Epidermal melanocyte (primary cell): Measurements from ENCODE around the gene TMEM120A.

ENCODE experiments used
- DNase-seq: peaks from one replicate; pipeline ENCODE4 v3.0.0; 2011; ENCODE audit warnings: low spot score; ENCODE audit not compliant: insufficient read length

TMEM120A gene

GRCh38 chr7:75995996-75996395, 1.6 kb upstream of the TMEM120A start:
- no peak for DNase-seq

GRCh38 chr7:75995052-75995471, 667 bp upstream of the TMEM120A start:
- no peak for DNase-seq

DNA sequence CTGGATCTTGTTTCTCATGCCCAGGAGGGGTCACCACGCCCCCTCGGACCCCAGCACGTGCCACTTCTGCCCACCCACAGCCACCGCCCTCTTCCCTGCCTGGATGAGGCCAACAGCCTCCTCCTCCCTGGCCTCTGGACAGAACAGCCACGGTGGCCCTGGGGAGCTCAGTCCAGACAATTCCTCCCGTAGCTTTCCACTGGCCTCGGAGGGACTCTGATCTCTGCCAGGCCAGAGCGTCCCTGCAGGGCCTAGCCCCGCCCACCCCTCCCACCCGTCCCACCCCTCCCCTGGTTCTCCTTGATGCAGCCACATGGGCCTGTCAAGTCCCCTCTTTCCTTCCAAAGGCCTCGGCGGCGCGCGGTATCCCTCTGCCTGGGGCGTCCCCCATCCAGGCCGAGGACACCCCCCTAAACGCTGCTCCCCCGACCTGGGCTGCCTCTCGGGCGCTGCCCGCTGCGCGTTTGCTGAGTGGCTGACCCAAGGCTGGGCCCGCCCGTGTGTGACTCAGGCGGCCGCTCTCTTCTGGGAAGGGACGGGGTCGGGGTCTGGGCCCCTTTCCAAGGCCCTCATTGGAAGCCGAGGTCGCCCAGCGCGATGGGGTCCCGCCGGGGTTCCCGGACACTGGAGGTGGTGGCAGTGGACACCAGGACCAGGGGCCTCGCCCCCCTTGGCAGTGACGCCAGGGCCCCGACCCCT, 557 bp downstream of the TMEM120A start:
- DNase-seq = peak; percentile 89

GRCh38 chr7:75992083-75992755, 2.2 kb downstream of the TMEM120A start:
- no peak for DNase-seq

DNA sequence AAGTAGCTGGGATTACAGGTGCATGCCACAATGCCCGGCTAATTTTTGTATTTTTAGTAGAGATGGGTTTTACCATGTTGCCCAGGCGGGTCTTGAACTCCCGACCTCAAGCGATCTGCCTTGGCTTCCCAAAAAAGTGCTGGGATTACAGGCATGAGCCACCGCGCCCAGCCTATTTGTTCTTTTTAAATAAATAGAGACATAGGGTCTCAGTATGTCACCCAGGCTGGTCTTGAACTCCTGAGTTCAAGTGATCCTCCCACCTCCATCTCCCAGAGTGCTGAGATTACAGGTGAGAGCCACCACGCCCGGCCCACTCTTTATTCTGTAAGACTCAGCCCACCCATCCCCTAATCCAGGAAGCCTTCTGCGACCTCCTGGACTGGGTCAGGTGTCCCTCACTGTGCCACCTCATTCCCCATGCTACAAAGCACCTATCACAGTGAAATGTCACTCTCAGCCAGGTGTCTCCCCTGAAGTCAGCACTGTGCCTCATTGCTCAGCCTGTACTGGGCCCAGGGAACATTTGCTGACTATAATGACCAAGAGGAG, 2.8 kb downstream of the TMEM120A start:
- DNase-seq = no peak

DNA sequence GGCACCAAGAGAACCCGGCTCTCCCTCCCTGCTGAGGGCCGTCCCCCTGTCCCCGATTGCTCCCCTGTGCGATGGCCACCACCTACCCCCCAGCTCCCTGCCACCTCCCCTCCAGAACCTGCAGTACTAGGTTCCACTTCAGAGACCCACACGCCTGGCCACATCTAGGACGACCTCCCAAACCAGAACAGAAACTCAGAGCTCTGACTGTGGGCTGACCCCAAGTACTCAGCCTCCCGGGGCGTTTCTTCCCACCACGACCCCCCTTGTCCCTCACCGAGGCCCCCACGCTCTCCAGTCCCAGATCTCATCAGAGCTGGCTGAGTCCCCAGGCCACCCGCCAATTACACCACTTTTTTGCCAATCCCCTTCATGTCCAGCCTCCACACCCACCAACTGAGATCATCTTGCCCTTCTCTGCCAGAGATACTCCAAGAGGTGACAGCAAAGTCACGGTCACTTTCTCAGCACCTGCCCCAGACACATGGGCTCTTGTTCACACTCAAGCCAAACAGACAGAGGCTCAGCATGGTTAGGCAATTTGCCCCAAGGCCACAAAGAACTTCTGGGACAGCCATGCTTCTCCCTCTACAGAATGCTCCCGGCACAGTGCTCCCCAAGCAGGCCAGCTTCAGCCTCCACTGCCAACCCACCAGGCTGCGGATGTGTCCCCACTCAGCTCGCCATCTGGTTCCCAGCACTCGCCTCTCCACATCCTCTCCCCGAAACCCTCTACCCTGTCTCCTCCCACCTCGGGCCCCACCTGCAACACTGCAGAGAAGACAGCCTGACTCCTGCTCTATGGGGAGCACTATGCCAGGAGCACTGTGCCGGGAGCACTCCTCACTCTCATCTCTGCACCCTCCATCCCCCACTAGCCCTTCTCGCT, 4.7 kb downstream of the TMEM120A start:
- no peak for DNase-seq

DNA sequence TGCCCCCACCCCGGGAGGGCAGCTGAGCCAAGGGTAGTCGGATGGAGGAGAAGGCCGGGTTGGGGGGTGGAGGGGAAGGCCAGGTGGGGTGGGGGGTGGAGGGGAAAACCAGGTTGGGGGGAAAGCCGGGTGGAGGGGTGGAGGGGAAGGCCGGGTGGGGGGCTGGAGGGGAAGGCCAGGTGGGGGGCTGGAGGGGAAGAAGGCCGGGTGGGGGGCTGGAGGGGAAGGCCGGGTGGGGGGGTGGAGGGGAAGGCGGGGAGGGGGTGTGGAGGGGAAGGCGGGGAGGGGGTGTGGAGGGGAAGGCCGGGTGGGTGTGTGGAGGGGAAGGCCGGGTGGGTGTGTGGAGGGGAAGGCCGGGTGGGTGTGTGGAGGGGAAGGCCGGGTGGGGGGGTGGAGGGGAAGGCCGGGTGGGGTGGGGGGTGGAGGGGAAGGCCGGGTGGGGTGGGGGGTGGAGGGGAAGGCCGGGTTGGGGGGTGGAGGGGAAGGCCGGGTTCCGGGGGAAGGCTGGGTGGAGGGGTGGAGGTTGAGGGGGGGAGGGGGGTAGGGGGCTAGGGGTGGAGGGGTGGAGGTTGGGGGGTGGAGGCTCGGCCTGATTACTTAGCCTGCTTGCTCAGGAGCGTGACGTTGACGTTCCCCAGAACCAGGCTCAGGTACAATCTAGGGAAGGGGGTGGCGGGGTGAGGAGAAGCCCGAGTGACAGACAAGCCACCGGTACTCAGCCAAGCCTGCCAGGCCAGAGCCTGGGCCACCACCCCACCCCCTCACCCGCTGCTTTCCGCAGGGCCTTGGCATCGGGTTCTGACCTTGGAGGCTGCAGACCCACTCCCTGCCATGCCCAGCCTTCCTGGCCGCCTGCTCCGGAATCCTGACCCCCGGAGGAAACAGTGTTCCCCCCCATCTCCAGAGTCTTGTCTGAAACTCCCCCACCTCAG, 5.6 kb downstream of the TMEM120A start:
- DNase-seq = no peak

DNA sequence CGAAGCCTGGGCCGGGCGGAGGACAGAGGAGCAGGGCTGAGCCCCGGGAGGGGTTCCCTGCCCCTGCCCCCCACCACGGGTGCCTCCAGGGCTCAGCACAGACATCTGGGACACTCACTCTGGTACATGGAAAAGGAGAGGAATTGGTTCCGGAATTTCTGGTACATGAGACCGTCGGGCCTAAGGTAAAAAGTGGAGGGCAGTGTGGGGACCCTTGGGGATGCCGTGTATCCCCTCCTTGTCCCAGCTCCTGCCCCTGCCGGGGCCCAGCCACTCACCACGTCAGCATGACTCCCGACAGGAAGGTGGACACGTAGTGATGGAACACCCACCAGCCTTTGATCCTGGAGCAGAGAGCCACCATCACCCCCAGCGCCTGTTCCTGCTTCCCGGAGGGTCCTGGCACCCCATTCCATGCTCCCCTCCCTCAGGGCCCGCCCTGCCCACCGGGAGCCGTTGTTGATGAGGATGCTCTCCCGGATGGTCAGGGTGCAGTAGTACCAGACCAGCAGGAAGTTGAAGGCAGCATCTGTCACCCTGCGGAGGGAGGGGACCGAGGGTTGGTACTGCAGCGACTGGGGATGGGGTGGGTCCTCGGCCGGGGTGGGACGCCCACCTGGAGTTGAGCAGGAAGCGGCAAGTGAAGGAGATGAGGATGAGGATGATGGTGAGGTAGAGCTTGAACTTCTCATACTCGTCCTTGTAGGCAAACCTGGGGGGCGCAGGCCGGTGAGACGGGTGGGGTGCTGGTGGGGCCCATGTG, 6.4 kb downstream of the TMEM120A start:
- no peak for DNase-seq

DNA sequence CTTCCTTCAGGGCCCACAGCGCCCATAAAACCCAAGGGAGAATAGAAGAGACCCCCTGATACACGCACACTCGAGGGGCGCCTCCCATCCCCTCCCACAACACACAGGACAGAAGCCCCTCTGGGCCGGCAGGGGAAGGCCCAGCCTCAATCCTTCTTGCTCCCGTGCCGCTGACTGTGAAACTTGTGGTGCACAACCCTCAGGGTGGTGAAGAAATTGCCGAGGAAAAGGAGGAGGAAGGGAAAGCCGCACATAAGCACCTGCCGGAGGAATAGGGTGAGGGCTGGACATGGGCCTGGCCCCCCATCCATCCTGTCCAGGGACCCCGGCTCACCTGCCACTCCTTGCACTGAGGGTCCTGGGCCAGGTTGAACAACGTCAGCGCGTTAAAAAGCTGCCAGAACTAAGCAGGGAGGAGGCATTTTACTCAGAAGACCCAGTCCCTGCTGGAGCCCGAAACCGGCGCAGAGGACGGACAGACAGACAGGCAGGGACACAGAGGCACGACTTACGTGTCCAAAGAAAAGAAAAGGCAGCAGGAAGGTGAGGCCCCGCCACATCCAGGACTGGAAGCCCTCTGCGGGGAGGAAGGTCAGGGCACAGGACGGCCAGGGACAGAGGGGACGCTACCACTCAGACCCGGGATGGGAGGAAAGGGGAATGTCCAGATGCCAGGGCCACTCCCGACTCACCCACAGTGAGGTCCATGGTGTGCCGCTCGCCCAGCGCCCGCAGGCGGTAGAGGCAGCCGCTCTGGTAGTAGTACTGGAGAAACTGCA, 7.2 kb downstream of the TMEM120A start:
- DNase-seq = no peak

DNA sequence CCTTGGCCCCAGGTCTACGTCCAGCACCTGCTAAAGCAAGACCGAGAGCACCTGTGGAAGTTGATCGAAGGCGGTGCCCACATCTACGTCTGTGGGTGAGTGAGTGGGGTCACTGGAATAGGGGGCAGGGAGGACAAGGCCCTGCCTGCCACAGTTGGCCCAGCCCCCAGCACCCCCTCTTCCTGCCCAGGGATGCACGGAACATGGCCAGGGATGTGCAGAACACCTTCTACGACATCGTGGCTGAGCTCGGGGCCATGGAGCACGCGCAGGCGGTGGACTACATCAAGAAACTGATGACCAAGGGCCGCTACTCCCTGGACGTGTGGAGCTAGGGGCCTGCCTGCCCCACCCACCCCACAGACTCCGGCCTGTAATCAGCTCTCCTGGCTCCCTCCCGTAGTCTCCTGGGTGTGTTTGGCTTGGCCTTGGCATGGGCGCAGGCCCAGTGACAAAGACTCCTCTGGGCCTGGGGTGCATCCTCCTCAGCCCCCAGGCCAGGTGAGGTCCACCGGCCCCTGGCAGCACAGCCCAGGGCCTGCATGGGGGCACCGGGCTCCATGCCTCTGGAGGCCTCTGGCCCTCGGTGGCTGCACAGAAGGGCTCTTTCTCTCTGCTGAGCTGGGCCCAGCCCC, 8.1 kb downstream of the TMEM120A start:
- DNase-seq = no peak

GRCh38 chr7:75985518-75986146, 8.8 kb downstream of the TMEM120A start:
- no peak for DNase-seq

DNA sequence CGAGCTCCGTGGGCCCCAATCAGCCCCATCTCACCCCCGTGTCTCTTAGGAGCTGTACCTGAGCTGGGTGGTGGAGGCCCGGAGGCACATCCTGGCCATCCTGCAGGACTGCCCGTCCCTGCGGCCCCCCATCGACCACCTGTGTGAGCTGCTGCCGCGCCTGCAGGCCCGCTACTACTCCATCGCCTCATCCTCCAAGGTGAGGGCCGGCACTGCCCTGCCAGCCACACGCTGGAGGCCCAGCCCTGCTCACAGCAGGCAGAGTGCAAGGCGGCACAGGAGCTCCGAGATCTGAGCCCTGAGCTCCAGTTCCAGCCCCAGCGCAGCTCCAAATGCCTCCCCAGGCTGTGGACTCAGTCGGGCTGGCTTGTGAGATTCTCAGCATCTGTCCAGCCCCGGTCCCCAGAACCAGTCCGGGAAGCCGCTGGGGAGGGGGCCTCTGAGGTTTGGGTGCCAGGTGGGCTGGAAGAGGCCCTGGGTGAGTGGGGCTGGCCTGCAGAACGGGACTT, 9.3 kb downstream of the TMEM120A start:
- no peak for DNase-seq

GRCh38 chr7:75984130-75985008, 10.0 kb downstream of the TMEM120A start:
- no peak for DNase-seq

DNA sequence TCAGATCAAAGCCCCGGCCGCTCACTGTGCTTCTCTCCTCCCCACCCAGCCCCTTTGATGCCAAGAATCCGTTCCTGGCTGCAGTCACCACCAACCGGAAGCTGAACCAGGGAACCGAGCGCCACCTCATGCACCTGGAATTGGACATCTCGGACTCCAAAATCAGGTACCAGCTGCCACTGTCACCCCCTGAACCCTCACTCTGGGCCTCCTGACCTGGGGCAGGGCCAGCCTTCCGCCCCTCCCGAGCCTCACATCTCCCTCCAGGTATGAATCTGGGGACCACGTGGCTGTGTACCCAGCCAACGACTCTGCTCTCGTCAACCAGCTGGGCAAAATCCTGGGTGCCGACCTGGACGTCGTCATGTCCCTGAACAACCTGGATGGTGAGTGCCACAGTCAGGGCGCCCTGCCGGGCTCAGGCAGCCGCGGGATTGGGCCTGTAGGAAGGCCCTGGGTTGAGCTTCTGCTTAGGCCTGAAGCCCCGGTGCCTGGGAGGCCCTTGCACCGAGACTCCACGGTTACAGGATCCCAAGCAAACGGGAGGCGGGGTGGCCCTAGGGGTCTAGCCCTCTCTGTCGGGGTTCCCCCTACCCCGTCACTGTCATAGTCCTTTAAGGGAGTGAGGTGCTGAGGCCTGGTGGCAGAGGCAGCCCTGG, 10.8 kb downstream of the TMEM120A start:
- no peak for DNase-seq

GRCh38 chr7:75982306-75983064, 11.9 kb downstream of the TMEM120A start:
- no peak for DNase-seq
